HCT116 (cell line): ENCODE measurements around the gene SLC18B1. TPM values are rescaled to one million over a fixed set of nuclear protein-coding genes. Genes with fewer than 3 reads are reported as not detected.

Source experiments
- ATAC-seq: fragments of 200-7000 bp; cut with Tn5 transposase; 2 replicates; pipeline ENCODE4 v1.9.1; 2020; ENCODE audit warnings: mild to moderate bottlenecking, moderate library complexity
- BruUV-seq: library from RNA; stranded (reverse); fragments of 400-500 nt; replicated peaks from 2 replicates; lab custom pipeline; 2021; lab: Mats Ljungman, UMichigan
- CTCF ChIA-PET: fragments of 300-600 bp; sonication (Branson Sonifier 250); formaldehyde crosslinking; loops from one replicate; lab custom pipeline; 2021; ENCODE audit warnings: antibody characterized with exemption; lab: Charles Lee
- POLR2A ChIA-PET: fragments of 300-600, 350-600 bp; sonication (Branson Sonifier 250); formaldehyde crosslinking; loops from one replicate; lab custom pipeline; 2021; ENCODE audit warnings: antibody characterized with exemption; lab: Charles Lee
- RAD21 ChIA-PET, 2 experiments: fragments of 300-600 bp; sonication (Branson Sonifier 250); formaldehyde crosslinking; loops; one replicate each; lab custom pipeline; 2023; ENCODE audit warnings: low total read pairs in 2 of 2; ENCODE audit not compliant: uncharacterized antibody in 2 of 2, unreplicated experiment in 2 of 2, low non-redundant PET in 1 of 2; lab: Charles Lee
- DNase-seq: peaks from one replicate; pipeline ENCODE4 v3.0.0-alpha.2; 2010; ENCODE audit warnings: low read depth, low spot score
- H2AFZ ChIP-seq: fragments of 200-600 bp; shearing (Covaris generic), sonication (generic); 2 replicates; pipeline ENCODE4 v1.6.1; 2017; ENCODE audit warnings: low read depth, mixed run types, mixed read lengths, antibody characterized with exemption, low read length; ENCODE audit not compliant: poor library complexity, severe bottlenecking
- H3K27ac ChIP-seq: 2 replicates; pipeline ENCODE4 v1.5.1; 2012; ENCODE audit warnings: low read depth, low read length
- H3K27me3 ChIP-seq: fragments of 200-600 bp; sonication (generic); 2 replicates; pipeline ENCODE4 v1.6.1; 2016; ENCODE audit warnings: mixed run types, low read length, mixed read lengths; ENCODE audit not compliant: insufficient read depth
- H3K36me3 ChIP-seq, 2 experiments: fragments of 200-500 bp in 1 of 2; fragments of 200-600 bp in 1 of 2; sonication (Bioruptor generic) in 1 of 2; sonication (generic) in 1 of 2; 2 replicates each; pipeline versions ENCODE4 v1.5.1 to v1.6.1; 2014 to 2016; ENCODE audit warnings: low read length in 2 of 2, inconsistent platforms in 1 of 2, mixed read lengths in 1 of 2, mixed run types in 1 of 2; ENCODE audit not compliant: insufficient read depth in 2 of 2, control insufficient read depth in 1 of 2
- H3K4me1 ChIP-seq, 2 experiments: fragments of 200-600 bp in 1 of 2; sonication (generic) in 1 of 2; 2 replicates each; pipeline versions ENCODE4 v1.5.1 to v1.6.1; 2012 to 2017; ENCODE audit warnings: low read length in 2 of 2, inconsistent platforms in 1 of 2, mild to moderate bottlenecking in 1 of 2, mixed read lengths in 1 of 2, mixed run types in 1 of 2, moderate library complexity in 1 of 2; ENCODE audit not compliant: insufficient read depth in 2 of 2, control insufficient read depth in 1 of 2
- H3K4me2 ChIP-seq: fragments of 200-600 bp; sonication (generic); 2 replicates; pipeline ENCODE4 v1.6.1; 2017; ENCODE audit warnings: mixed run types, low read length, mixed read lengths
- H3K4me3 ChIP-seq, 2 experiments: fragments of 200-600 bp in 1 of 2; sonication (generic) in 1 of 2; replicated peaks in 1 of 2; 2 replicates each; pipeline ENCODE4 v1.5.1; 2011 to 2016; ENCODE audit warnings: low read length in 2 of 2, control low read depth in 1 of 2, low read depth in 1 of 2, mild to moderate bottlenecking in 1 of 2, mixed read lengths in 1 of 2, mixed run types in 1 of 2
- H3K79me2 ChIP-seq: fragments of 200-600 bp; sonication (generic); 2 replicates; pipeline ENCODE4 v1.6.1; 2017; ENCODE audit warnings: mild to moderate bottlenecking, mixed run types, low read length, moderate library complexity, mixed read lengths; ENCODE audit not compliant: insufficient read depth
- H3K9ac ChIP-seq: fragments of 200-600 bp; sonication (generic); 2 replicates; pipeline ENCODE4 v1.6.1; 2016; ENCODE audit warnings: low read length, mixed read lengths
- H3K9me2 ChIP-seq: fragments of 200-600 bp; sonication (generic), shearing (Covaris generic); 2 replicates; pipeline ENCODE4 v1.6.1; 2017; ENCODE audit warnings: mixed run types, mild to moderate bottlenecking, moderate library complexity; ENCODE audit not compliant: insufficient read depth
- H3K9me3 ChIP-seq, 2 experiments: fragments of 200-500 bp in 1 of 2; fragments of 200-600 bp in 1 of 2; sonication (Bioruptor generic) in 1 of 2; sonication (generic) in 1 of 2; 2 replicates each; pipeline ENCODE4 v1.6.1; 2014 to 2017; ENCODE audit warnings: low read length in 2 of 2, mixed read lengths in 2 of 2, inconsistent platforms in 1 of 2, low read depth in 1 of 2, mild to moderate bottlenecking in 1 of 2, mixed run types in 1 of 2, moderate library complexity in 1 of 2; ENCODE audit not compliant: control insufficient read depth in 1 of 2, insufficient read depth in 1 of 2
- H4K20me1 ChIP-seq: fragments of 200-600 bp; sonication (generic), shearing (Covaris generic); 2 replicates; pipeline ENCODE4 v1.6.1; 2017; ENCODE audit warnings: mixed run types, mild to moderate bottlenecking, moderate library complexity; ENCODE audit not compliant: insufficient read depth
- CEBPB ChIP-seq: IDR thresholded peaks from 2 replicates; pipeline ENCODE4 v1.6.1; 2012; ENCODE audit warnings: low read depth
- EZH2phosphoT487 ChIP-seq: fragments of 200-600 bp; IDR thresholded peaks from 2 replicates; pipeline ENCODE4 v1.6.1; 2018; ENCODE audit warnings: antibody characterized with exemption, borderline replicate concordance
- POLR2A ChIP-seq: IDR thresholded peaks from 2 replicates; pipeline ENCODE4 v1.7.0; 2011; ENCODE audit warnings: borderline replicate concordance; ENCODE audit not compliant: insufficient read depth, insufficient read length; ENCODE audit errors: extremely low read depth
- POLR2AphosphoS5 ChIP-seq: IDR thresholded peaks from 2 replicates; pipeline ENCODE4 v1.6.1; 2011; ENCODE audit warnings: mild to moderate bottlenecking, low read depth, low read length, moderate library complexity
- intact Hi-C: fragments of 100-400 bp; cut with micrococcal nuclease; formaldehyde crosslinking; loops from 2 replicates; pipeline ENCODE4 v1.10.0; 2022
- total RNA-seq: library from RNA; stranded (reverse); gene quantifications from one replicate; pipeline ENCODE4 v1.2.1, GENCODE V29; 2021; ENCODE audit not compliant: unreplicated experiment
- TF ChIP-seq, protein P1 (sequence below), 3 experiments: fragments of 200-600 bp in 1 of 3; sonication (generic) in 1 of 3; IDR thresholded peaks in 2 of 3; conservative IDR thresholded peaks in 1 of 3; 2 replicates each; pipeline ENCODE4 v1.5.1; 2012 to 2017; ENCODE audit warnings: low read depth in 2 of 3, low read length in 2 of 3, antibody characterized with exemption in 1 of 3, borderline replicate concordance in 1 of 3, control low read depth in 1 of 3, mild to moderate bottlenecking in 1 of 3, mixed read lengths in 1 of 3, mixed run types in 1 of 3, moderate library complexity in 1 of 3; ENCODE audit not compliant: insufficient read depth in 1 of 3

Gene SLC18B1
- total RNA-seq, 1 experiment from 2014 or later: 18.1 TPM

DNA sequence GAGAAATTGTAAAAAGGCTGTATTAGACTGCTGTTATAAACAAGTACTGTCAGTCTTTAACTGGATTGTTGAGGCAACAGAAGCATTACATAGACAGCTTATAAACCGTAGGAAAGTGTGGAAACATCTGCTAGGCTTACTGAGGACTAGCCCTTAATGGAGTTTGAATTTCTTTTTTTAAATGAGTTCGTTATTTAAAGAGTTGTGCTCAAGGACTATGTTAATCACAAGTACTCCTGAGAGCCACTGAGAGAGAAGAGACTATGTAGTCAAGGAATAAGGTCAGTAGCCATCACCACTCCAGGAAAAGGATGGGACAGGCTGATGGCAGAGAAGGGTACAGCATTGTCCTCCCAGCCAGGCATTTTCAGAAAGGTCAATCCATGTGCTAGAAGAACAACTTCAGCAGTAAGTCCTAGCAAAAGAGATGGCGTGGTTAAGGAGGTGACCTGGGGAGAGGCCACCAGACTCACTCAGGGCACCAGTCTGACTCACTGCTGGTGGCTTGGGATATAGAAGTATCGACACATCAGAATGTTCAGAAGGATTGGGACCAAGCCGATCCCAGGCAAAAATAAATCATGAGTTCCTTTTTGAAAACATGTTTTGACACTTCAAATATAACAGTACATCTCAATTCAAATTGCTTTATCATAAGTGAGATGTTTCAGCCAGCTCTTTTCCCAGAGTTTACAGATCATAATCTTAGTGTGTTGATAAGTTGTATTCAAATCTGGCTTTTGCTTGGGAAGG, 22.4 kb upstream of the SLC18B1 start:
- Histone ChIP-seq H3K4me2 (0 out of 2 replicates have a peak overlapping the region, but pooled peaks have one; percentile 1), H3K79me2 (peaks cover 19% of the 10 kb centered on the region), H3K9me2 (no peaks in the 10 kb centered on the region), H3K27me3 (no peaks in the 10 kb centered on the region), H3K4me1 (peaks cover 0 to 54% of the 10 kb centered on the region in 2 experiments; a peak in 3 of 4 replicates), H3K9me3 (no peaks in the 10 kb centered on the region), H3K27ac (peak overlapping the region; percentile 44; the same call in 1 of the 2 replicates), H3K4me3 (no peak overlapping the region), H2AFZ (no peak overlapping the region), H3K36me3 (peaks cover 21 to 25% of the 10 kb centered on the region in 2 experiments), H3K9ac (no peak overlapping the region), H4K20me1 (peaks cover 32% of the 10 kb centered on the region)
- no TSS peak for BruUV-seq
- TF ChIP-seq EZH2phosphoT487: no peak
- TF ChIP-seq, protein P1, sequence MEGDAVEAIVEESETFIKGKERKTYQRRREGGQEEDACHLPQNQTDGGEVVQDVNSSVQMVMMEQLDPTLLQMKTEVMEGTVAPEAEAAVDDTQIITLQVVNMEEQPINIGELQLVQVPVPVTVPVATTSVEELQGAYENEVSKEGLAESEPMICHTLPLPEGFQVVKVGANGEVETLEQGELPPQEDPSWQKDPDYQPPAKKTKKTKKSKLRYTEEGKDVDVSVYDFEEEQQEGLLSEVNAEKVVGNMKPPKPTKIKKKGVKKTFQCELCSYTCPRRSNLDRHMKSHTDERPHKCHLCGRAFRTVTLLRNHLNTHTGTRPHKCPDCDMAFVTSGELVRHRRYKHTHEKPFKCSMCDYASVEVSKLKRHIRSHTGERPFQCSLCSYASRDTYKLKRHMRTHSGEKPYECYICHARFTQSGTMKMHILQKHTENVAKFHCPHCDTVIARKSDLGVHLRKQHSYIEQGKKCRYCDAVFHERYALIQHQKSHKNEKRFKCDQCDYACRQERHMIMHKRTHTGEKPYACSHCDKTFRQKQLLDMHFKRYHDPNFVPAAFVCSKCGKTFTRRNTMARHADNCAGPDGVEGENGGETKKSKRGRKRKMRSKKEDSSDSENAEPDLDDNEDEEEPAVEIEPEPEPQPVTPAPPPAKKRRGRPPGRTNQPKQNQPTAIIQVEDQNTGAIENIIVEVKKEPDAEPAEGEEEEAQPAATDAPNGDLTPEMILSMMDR (IDR thresholded peaks at IDR 0.05 in 2 of 3, conservative IDR thresholded peaks at IDR 0.05 in 1 of 3; ENCODE audit: borderline replicate concordance in 1 of 3, insufficient read depth in 1 of 3, low read depth in 2 of 3, low read length in 2 of 3): no peak
- TF ChIP-seq POLR2AphosphoS5: peak; percentile 55
- no peak for TF ChIP-seq CEBPB
- peak; percentile 17 for TF ChIP-seq POLR2A
- ChIA-PET POLR2A (interaction anchor here (0.7 kb wide), 1 partner anchor 316 kb away, joined by 3 read pairs; no protein-coding TSS in a partner anchor), CTCF (interaction anchor here (0.7 to 1.9 kb wide), 5 partner anchors 22 to 1276 kb away, joined by 3 to 5 read pairs (median 3); partner anchors contain the start of genes SLC18B1 and STX7), RAD21 (no interaction called here)
- intact Hi-C loops: loop anchor here (10.0 kb wide), 1 partner anchor 1274 kb away; no protein-coding TSS in a partner anchor
- DNase-seq (no peak), ATAC-seq (peak; percentile 44)
